Eye (tissue), 1 donor: ENCODE measurements around the gene NAPA.
A peak's percentile ranks its signal among the peaks of the same experiment; 100 is the strongest.
"Not testable (repeated sequence)": the region's sequence is repeated elsewhere in the genome, so short reads cannot be mapped to it uniquely, and the experiment has no call there.

Source experiments
- DNase-seq: peaks from one replicate; pipeline ENCODE4 v3.0.0-alpha.2; 2015

NAPA gene

GRCh38 chr19:47499371-47499770 lies 15.5 kb downstream of the NAPA start:
- no peak for DNase-seq

- no peak for DNase-seq
Observed at GRCh38 chr19:47498561-47498960, 16.3 kb downstream of the NAPA start.

- DNase-seq, result no peak
Observed at GRCh38 chr19:47497821-47498520, 16.9 kb downstream of the NAPA start.

- no peak for DNase-seq
Observed at GRCh38 chr19:47497050-47497766, 17.7 kb downstream of the NAPA start.

GRCh38 chr19:47495478-47496372 lies 19.1 kb downstream of the NAPA start:
- DNase-seq, result peak; percentile 54

GRCh38 chr19:47494729-47495128 lies 20.1 kb downstream of the NAPA start:
- DNase-seq, result peak; percentile 78

GRCh38 chr19:47494211-47494547 lies 20.7 kb downstream of the NAPA start:
- DNase-seq, result no peak

- no peak for DNase-seq
Observed at GRCh38 chr19:47493378-47494210, 21.3 kb downstream of the NAPA start.

- no peak for DNase-seq
Observed at GRCh38 chr19:47492571-47493377, 22.1 kb downstream of the NAPA start.

- no peak for DNase-seq
Observed at GRCh38 chr19:47492137-47492533, 22.7 kb downstream of the NAPA start.

- no peak for DNase-seq
Observed at GRCh38 chr19:47491358-47492136, 23.3 kb downstream of the NAPA start.

- DNase-seq, result no peak
Observed at GRCh38 chr19:47490847-47491246, 24.0 kb downstream of the NAPA start.

GRCh38 chr19:47490031-47490430 lies 24.8 kb downstream of the NAPA start:
- no peak for DNase-seq

GRCh38 chr19:47489072-47489914 lies 25.6 kb downstream of the NAPA start:
- no peak for DNase-seq

- no peak for DNase-seq
Observed at GRCh38 chr19:47487551-47488515, 27.0 kb downstream of the NAPA start.

GRCh38 chr19:47486900-47487299 lies 28.0 kb downstream of the NAPA start:
- DNase-seq, result peak; percentile 30

- DNase-seq, result not testable (repeated sequence)
Observed at GRCh38 chr19:47486220-47486619, 28.6 kb downstream of the NAPA start.

- DNase-seq, result no peak
Observed at GRCh38 chr19:47485210-47485609, 29.7 kb downstream of the NAPA start.
